ENCODE data around the gene BIN1.

DNA sequence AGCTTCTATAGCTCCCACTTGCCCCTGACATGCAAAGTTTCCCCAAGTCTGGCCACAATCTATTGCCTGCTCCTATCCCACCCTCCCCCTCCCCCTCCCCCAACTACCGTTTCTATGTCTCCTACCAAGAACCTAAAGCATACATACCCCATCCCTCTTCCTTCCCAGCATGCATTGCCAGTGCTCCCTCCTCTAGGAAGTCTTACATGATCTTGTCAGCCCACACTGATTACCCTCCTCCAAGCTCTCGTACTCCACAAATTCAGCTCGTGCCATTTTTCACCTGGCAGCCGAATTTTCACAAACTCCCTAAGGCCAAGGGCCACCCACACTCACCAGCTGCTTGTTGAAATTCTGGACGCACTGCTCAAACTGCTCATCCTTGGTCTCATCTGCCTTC, 30.7 kb downstream of the BIN1 start:
- TF ChIP-seq, protein P1, sequence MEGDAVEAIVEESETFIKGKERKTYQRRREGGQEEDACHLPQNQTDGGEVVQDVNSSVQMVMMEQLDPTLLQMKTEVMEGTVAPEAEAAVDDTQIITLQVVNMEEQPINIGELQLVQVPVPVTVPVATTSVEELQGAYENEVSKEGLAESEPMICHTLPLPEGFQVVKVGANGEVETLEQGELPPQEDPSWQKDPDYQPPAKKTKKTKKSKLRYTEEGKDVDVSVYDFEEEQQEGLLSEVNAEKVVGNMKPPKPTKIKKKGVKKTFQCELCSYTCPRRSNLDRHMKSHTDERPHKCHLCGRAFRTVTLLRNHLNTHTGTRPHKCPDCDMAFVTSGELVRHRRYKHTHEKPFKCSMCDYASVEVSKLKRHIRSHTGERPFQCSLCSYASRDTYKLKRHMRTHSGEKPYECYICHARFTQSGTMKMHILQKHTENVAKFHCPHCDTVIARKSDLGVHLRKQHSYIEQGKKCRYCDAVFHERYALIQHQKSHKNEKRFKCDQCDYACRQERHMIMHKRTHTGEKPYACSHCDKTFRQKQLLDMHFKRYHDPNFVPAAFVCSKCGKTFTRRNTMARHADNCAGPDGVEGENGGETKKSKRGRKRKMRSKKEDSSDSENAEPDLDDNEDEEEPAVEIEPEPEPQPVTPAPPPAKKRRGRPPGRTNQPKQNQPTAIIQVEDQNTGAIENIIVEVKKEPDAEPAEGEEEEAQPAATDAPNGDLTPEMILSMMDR (IDR thresholded peaks at IDR 0.05; ENCODE audit: borderline replicate concordance, extremely low read depth, low read length, poor library complexity, severe bottlenecking) = no peak
- TF ChIP-seq EZH2 (IDR thresholded peaks at IDR 0.05; ENCODE audit: borderline replicate concordance, low read depth, low read length, severe bottlenecking) = no peak

Measured in DND-41 (cell line).